HepG2 (cell line): ENCODE results near the gene ZNF677.
"Not testable (repeated sequence)": the region's sequence is repeated elsewhere in the genome, so short reads cannot be mapped to it uniquely, and the experiment has no call there.

Source experiments
- AGO2 ChIP-seq: fragments of 200-400 bp; formaldehyde crosslinking; optimal IDR thresholded peaks from 2 replicates; pipeline ENCODE3; 2017; ENCODE audit warnings: mild to moderate bottlenecking, low read depth, low read length, moderate library complexity
- BCLAF1 ChIP-seq: fragments of 450-650 bp; IDR thresholded peaks from 2 replicates; pipeline ENCODE4 v1.6.1; 2017; ENCODE audit warnings: mild to moderate bottlenecking
- CTCF ChIP-seq: sonication (generic); formaldehyde crosslinking; IDR thresholded peaks from 2 replicates; pipeline ENCODE4 v1.5.0; 2020; ENCODE audit warnings: mild to moderate bottlenecking, missing genetic modification reagents, moderate library complexity
- ELF1 ChIP-seq: sonication (generic); formaldehyde crosslinking; IDR thresholded peaks from 2 replicates; pipeline ENCODE4 v1.4.0; 2020; ENCODE audit warnings: missing genetic modification reagents
- GATAD2A ChIP-seq: IDR thresholded peaks from 2 replicates; pipeline ENCODE4 v1.6.1; 2016
- IRF1 ChIP-seq: sonication (generic); formaldehyde crosslinking; IDR thresholded peaks from 2 replicates; pipeline ENCODE4 v1.4.0; 2020; ENCODE audit warnings: low read depth, mild to moderate bottlenecking, missing genetic modification reagents
- MYNN ChIP-seq: sonication (generic); formaldehyde crosslinking; IDR thresholded peaks from 2 replicates; pipeline ENCODE4 v1.4.0; 2020; ENCODE audit warnings: mild to moderate bottlenecking, low read depth, missing genetic modification reagents
- POLR2AphosphoS5 ChIP-seq: IDR thresholded peaks from 2 replicates; pipeline ENCODE4 v1.6.1; 2012; ENCODE audit warnings: low read depth, low read length
- SMC3 ChIP-seq: IDR thresholded peaks from 2 replicates; pipeline ENCODE4 v1.6.1; 2011; ENCODE audit warnings: low read length, improper control_type of control experiment
- TP53 ChIP-seq: sonication (generic); formaldehyde crosslinking; conservative IDR thresholded peaks from 2 replicates; pipeline ENCODE4 v1.4.0; 2020; ENCODE audit warnings: missing genetic modification reagents
- ZFP41 ChIP-seq: sonication (generic); formaldehyde crosslinking; IDR thresholded peaks from 2 replicates; pipeline ENCODE4 v1.4.0; 2020; ENCODE audit warnings: mild to moderate bottlenecking, missing genetic modification reagents, borderline replicate concordance
- ZNF274 ChIP-seq: sonication (generic); formaldehyde crosslinking; IDR thresholded peaks from 2 replicates; pipeline ENCODE4 v1.5.1; 2020; ENCODE audit warnings: mild to moderate bottlenecking, missing genetic modification reagents
- ZNF468 ChIP-seq: sonication (generic); formaldehyde crosslinking; IDR thresholded peaks from 2 replicates; pipeline ENCODE4 v1.8.0; 2022; ENCODE audit warnings: mild to moderate bottlenecking, moderate library complexity, missing genetic modification reagents

GRCh38 chr19:53267623-53268022, 12.9 kb upstream of the ZNF677 start, which contains the start of gene VN1R4:
- TF ChIP-seq IRF1 (CRISPR knock-in tag); CTCF (CRISPR knock-in tag); ELF1 (CRISPR knock-in tag); POLR2AphosphoS5; BCLAF1; MYNN (CRISPR knock-in tag); ZFP41; TP53; GATAD2A (CRISPR knock-in tag); SMC3; ZNF274 (CRISPR knock-in tag); ZNF468 (CRISPR knock-in tag); AGO2: not testable (repeated sequence)
